Activated T-helper 9 cell treated with anti-CD3 and anti-CD28 coated beads, Interleukin-2, amount 50 U/mL, for 16 hours (primary cell): ENCODE results near the gene SRGAP1.
"Not testable (repeated sequence)": the region's sequence is repeated elsewhere in the genome, so short reads cannot be mapped to it uniquely, and the experiment has no call there.

ENCODE experiments used
- DNase-seq: peaks from one replicate; pipeline ENCODE4 v3.0.0-alpha.2; 2020; ENCODE audit warnings: low read depth

The SRGAP1 gene

DNA sequence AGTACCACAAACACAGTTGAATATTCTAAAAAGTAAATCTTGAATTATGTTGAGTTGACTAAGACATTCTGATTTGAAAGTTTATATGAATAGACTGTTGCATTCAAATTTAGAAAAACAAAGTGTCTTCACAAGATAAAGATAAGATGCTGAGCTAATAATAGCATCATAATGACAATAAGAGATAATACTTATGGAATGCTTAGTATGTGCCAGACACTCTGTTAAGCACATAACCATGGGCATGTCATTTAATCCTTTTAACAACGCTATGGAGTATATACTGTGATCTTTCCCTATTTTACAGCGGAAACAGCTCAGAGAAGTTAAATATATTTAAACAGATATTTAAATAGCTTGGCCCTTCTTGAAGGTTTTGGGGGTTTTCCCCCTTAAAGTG lies 163.4 kb downstream of the SRGAP1 start:
- no peak for DNase-seq

DNA sequence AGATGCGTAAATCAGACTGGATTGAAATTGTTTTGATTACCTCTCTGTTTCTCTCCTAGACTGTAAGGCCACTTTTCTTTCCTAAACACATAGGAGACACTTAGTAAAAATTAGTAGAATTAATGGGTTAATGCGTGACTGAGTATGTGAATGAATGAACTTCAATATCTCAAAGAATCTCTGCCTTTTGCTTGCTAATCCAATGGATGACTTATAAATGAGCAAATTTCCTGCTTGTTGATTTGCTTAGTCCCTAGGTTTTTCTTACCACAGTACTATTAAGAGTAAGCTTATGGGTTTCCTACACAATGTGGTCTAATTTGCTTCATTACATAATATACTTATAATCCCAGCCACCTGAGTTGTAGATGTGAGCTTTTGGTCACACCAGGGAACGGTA lies 164.1 kb downstream of the SRGAP1 start:
- DNase-seq: no peak

DNA sequence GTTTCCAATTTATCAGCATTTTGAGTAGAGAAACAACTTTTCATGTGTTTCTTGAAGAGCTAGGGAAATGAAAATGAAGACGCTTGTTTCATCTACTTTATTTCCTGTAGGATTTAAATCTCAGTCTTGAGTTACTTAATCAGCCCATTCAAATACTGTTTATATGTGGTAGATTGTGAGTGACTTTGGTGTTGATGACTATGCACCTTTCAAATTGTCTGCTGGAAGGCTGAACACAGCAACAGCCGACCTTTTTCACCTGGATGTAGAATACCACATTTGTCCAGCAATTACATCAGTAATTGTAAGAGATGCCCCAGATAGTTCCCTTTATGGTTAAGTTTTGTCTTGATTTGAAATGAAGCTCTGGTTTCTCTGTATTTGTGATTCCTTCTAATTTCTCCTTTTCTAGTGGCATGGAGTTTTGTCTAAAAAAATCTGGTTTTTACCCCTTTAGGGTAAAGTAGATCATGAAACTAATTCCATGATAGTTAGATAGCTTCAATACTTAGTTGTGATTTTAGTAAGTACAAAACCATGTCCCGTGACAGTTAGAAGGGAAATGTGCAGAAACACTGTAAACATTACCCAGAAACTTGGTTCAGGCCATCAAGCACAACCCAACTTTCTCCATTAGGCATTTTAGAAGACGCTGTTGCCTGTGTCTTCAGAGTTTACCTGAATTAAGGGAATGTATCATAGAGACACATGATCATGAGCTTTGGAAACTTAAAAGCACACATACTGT lies 165.0 kb downstream of the SRGAP1 start:
- DNase-seq: no peak

DNA sequence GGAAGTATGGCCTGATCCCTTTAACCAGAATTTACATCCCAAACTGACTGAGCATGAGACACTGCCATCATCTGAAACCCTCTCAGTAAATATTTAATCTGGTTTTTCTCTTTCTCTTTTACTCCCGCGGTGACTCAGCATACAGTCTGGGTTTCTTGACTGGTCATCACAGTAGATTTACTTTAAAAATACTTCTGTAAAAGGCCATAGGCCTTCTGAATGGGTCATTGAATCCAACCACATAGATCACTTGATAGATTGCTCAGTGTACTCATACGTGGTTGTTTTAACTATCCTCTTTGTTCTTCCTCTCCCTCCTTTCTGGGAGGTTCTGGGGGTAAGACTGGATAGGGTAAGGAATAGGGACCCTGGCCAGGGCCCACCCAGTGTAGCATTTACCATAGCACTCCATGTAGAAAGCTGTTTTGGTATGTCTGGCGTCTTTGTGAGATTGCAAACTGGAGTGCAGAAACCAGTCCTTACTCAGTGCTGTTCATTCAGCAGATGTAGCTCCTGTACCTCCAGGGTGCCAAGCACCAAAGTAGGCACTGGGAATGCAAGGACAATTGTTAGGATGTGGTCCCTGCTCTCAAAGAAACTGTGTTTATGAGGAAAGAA lies 165.7 kb downstream of the SRGAP1 start:
- DNase-seq: no peak

DNA sequence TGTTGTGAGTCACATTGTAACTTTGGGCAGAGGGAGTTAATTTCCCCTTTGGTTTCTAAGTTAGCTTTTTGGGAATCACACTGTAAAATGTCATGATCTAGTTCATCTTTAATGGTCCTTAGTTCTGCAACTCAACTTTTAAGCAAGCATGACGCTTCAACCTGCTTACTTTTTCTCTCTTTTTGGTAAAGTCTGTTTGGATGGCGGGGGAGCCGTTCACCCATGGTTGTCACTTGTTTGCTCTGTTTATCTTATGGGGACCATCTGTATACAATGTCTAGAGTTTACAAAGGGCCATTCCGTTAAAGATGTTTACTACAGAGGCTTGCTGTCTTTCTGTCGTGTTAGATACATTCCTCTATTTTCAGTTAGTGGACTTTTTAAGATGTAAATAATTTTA lies 172.0 kb downstream of the SRGAP1 start:
- DNase-seq: no peak

DNA sequence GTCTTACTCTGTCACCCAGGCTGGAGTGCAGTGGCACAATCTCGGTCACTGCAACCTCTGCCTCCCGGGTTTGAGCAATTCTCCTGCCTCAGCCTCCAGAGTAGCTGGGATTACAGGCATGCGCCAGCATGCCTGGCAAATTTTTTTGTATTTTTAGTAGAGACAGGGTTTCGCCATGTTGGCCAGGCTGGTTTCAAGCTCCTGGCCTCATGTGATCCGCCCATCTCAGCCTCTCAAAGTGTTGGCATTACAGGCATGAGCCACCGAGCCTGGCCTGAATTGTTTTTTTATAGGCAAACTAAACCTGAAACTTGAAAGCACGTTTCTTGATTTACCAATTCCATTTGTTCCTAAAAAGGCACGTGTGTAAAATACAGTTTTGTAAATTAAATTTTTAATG lies 173.6 kb downstream of the SRGAP1 start:
- DNase-seq: not testable (repeated sequence)

DNA sequence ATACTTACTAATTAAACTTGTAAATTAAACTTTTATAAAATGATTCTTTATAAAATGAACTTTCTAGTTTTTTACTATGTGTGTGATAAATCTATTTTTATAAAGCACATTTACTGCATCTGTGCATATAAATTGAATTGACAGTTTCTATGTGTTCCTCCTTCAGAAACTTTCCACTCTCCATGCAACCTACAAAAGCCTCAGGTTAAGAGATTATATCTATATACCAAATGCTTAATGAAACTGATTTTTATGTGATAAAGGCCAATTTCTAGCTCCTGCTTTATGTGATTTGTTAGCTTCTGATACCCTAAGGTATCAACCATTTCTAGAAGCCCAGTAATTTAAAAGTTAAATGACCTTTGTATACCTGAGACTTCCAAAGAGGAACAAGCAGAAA lies 174.0 kb downstream of the SRGAP1 start:
- no peak for DNase-seq

DNA sequence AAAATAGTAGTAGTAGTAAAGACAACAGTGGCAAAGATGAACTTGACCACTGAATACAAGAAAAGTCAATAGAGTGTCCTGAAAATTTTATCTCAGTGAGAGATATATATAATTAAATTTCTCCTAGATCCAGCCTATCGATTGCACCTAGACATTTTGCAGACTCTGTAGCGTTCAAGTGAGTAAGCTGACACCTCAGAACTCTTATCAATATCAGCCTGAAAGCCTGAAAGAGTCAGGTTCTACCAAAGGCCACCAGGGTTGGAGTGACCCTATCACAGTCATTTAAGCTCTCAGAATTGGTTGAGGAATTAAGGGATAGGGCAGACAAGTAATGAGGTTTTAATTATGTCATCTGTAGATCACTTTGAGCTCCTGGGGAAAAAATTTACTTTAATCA lies 174.6 kb downstream of the SRGAP1 start:
- DNase-seq: no peak

DNA sequence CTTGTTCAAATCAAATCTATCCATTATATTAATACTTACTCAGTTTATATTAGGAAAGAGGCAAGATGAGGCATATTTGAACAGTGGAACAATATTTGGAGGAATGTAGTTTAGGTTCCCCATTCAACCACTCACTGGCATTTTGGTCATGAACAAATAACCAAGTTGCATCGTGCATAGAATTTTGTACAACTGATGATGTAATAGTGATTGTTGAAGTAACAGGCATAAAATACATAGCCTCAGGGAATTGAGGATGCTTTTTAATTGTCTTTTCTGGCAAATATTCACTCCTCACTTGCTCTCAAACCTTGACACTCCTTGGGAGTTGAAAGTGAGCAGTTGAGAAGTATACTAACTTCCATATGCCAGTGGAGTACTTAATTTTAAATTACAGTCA lies 175.2 kb downstream of the SRGAP1 start:
- DNase-seq: no peak

DNA sequence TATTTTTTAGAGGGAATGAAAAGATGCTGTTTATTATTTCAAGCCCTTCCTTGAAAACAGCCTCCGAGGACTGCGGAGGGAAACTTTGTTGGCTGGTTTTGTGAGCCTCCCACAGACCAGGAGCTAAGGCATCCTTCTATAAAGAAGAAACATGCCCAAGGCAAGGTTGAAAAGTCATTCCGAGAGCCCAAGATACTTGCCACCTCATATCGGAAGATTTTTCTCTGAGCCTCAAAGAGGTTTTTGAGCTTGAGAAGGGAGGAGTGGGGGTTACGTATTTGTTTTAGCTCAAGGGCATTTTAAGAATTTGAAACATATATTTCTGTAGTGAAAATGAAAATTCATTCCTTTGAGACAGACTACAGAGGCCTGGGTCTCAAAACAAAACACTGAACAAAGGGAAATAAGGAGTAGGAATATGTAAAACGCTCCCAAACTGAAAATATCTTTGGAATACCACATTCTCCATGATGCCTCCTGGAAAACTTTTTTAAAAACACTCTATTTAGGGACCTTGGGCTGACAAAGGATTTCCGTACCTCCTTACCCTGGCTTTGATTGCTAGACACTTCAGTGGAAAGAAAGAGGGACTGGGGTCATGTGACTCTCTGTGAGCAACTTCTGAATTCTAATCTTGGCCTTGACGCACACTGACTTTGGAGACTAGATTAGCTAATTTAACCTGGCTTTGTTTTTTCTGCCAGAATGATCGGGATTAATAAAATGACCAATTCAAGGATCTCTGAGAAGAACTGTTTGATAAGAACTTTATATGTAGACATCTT lies 180.9 kb downstream of the SRGAP1 start:
- DNase-seq: no peak

DNA sequence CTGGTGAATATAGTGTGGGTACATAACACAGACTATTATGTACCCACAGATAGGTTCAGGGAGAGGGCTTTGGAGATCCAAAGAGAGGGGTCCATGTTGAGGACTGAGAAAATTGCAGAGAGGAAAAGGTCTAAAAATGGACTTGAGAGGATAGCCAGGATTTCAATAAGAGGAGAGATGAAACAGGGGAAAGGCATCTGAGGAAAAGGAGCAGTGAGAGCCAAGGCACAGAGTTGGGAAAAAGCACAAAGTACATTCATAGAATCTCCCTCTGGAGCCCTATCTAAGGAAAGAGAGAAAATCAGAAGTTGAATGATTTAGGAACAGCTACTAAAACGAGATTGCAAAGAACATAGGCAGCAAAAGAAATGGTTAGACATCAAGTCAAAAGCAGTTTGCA lies 182.8 kb downstream of the SRGAP1 start:
- DNase-seq: no peak

DNA sequence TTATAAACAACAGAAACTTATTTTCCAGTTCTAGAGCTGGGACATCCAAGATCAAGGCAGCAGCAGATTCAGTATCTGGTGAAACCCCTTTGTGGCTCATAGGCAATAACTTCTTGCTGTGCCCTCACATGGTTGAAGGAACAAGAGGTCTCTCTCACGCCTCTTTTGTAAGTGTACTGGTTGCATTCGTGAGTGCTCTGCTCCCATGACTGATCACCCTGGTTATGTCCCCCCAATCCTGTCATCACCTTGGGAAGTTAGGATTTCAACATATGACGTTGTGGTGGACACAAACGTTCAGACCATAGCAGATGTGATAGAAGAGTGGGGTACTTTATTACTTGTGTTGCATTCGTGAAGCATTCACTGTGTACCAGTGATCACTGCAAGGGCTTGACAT lies 184.0 kb downstream of the SRGAP1 start:
- no peak for DNase-seq

DNA sequence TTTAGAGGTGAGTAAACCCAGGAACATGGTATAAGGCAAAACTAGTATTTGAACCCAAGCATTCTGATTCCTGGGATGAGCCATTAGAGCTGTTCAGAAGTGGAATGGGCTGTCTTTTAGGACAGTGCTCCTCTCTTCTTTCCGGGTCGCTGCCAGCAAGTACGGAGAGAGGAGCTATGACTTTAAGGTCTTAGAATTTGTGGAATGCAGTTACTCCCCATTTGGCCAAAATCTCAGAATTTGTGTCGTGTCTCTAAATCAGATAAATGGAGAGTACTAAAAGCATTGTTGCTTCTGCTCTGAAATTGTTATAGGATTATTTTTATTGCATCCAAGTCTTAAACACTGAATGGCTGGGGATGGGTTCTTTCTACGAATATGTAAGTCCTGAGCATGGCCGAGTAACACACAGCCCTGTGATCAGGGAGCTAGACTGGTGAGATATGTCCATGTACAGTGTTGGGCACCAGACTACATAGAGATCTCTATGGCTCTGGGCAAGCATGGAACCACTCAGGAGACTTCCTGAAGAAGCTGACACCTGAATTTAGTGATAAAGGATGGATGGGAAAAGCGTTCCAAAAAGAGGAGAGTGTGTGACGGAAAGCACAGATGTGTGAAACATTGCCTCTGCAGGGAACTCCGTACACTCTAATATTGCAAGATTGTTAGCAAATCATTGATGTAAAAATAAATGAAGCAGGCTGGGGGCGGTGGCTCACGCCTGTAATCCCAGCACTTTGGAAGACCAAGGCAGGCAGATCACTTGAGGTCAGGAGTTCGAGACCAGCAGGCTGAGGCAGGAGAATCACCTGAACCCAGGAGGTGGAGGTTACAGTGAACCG lies 184.7 kb downstream of the SRGAP1 start:
- no peak for DNase-seq

DNA sequence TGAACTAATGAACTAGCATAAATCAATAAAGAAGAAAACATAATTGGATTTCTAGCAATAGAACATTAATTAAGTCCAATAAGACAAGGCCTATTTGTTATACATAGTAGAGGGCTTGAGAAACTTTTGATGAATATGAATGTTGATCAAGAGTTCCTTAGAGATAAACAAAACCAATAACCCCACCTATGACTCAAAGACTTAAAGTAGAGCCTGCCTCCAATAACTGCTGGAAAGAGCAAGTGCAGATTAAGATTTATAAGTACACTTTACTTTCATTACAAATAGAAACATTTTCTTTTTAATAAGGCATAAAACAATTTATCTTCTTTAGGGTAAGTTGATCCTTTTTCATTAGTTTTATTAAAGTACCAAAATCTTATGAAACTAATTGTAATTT lies 185.7 kb downstream of the SRGAP1 start:
- no peak for DNase-seq

DNA sequence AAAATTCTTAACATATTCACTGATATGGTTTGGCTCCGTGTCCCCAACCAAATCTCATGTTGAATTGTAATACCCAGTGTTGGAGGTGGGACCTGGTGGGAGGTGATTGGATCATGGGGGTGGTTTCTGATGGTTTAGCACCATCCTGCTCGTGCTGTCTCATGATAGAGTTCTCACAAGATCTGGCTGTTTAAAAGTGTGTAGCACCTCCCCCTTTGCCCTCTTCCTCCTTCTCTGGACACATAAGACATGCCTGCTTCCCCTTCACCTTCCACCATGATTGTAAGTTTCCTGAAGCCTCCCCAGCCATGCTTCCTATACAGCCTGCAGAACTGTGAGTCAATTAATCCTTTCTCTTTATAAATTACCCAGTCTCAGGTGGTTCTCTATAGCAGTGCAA lies 189.6 kb downstream of the SRGAP1 start:
- not testable (repeated sequence) for DNase-seq

DNA sequence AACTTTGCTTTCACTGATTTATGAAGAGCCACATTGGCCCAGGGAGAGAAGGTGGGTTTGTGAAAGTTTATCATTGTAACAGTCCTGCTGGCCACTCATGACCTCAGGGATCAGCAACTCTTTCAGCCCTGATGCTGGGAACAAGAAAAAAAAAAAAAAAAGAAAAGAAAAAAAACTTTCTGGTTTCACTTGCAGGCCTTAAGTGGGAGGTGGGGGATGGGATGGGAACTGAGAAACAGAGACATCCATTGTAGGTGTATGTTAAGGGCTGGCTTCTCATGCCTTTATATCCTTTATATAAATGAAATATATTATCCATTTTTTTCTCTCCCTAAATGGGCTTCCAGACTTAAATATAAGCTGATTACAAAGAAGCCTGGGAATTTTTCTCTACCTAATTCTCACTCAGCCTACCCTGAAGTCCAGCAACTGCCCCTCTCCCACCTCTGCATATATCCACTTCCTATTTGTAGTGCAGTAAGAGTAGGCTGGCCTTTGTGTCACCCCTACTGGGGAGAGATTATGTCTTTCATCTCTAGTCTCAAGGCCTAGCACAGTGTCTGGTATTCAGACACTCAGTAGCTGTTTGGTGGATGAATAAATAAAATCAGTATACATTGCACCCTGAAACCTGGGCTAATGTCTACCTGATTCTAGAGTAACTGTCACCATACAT lies 190.5 kb downstream of the SRGAP1 start:
- DNase-seq: no peak

DNA sequence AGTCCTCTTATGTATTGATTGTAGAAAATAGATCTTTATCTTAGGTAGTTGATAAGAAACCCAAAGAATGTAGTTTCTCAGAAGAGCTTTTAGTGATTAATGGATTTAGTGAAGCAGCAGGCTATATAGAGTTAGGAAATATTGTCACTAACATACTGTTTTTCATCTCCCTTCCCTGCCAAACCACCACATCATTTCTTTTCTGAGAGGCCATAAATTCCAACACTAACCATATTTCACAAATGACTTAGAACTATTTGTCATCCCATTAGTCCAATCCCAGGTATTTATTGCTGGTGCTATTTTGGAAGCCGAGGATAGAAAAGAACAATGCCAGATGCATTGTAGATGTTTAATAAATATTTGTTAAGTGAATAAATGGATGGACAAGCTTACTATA lies 191.9 kb downstream of the SRGAP1 start:
- DNase-seq: no peak

DNA sequence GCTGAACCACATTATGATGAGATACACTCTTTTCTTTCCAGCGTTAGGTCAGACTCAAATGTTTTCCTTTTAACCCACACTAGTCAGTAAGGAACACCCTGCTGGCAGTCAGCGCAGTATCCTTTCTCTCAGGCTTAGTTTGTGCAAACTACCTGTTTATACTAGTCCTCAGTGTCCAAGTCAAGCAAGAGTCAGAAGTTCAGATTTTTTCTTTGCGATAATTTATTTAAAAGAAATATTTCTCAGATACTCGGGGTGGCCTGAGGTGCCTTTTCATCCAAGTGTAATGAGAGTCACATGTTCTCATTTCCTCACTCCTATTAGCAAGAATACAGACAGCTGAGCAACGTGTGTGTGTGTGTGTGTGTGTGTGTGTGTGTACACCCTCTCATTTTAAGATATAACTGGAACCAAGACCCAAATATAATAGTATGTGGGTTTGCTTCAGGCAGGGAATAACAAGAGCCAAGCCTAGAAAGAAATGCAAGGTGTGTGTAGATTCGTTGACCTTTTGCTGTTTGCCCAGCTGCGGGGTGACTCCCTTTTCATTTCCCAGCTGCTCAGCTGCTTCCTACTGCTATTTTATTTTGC lies 194.9 kb downstream of the SRGAP1 start:
- DNase-seq: no peak

DNA sequence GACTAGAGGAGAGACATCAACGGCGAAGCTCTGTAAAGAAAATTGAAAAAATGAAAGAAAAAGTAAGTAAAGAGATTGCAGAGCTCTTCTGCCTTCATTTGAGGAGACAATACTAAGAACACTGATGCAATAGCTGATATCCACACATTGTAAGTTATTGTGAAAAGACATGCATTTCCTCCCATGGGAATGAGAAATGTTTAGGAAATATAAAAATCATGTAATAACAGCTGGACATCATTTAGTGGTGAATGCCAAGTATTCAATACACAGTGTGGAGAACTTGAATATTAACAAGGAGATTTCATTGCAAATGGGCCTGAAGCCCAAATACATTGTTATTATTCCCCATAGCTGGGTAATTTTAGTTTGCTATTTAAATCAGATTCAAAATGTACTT lies 198.4 kb downstream of the SRGAP1 start:
- no peak for DNase-seq

DNA sequence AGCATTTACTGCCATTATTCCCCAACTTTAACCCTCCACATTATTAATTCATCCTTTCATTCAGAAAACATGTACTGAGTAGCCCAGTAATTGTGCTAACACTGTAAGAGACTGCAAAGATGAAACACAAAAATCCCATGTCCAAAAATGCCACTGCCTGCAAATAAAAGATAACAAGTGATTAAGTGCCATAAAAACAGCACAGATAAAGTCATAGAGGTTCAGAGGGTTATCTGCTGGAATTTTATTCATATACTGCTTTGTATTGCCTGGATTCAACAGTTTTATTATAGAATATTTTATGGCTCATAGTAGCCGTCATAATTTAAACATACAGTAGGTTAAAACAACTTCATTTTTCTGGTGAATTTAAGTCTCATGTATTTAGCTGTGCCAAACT lies 199.7 kb downstream of the SRGAP1 start:
- DNase-seq: no peak

DNA sequence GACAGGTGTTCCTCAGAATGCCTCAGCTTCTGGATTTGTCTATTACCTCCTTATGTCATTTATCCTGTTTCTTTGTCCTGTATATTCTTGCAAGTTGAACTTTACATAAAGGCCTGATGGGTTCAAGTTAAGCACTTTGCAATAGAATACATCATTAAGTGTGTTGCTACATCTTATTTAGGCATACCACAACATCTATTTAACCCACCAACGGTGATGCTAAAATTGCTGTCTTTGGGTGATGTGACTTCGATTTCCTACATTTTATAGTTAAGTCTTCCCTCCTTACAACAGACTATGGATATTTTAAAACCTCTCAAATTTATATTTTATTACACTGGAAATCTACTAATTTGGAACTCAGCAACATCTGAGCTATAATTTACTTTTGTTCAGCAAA lies 206.6 kb downstream of the SRGAP1 start:
- no peak for DNase-seq
